Measurements from ENCODE around the gene ACSF2.

DNA sequence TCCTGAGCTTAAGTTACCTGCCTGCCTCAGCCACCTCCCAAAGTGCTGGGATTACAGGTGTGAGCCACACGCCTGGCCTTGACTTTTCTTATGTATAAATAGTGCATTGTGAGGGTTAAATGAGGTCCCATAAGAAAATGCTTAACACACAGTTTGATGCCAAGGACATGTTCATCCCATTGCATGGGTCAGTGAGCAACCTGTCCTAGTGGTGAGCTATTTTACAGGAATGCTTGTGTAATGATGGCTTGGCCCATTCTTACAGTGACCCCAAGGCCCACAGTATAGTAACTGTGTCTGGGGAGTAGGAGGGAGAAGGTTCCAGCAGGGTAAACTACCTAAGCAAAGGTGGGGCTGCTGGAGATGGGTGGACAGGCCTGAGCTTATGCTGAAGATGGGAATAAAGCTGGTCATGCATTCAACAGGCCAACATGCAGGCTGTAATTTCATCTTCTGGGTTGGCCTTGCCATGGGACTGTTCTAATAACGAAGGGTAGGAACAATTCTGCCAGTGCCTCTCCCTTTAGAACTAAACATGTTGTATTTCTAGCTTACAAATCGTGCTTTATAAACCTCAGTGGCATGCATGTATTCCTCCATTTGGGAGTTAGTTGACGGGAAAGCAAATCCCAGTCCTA lies 6.2 kb downstream of the ACSF2 start:
- TF ChIP-seq EZH2 (IDR thresholded peaks at IDR 0.05; ENCODE audit: borderline replicate concordance) (no peak), EZH2phosphoT487 (IDR thresholded peaks at IDR 0.05; ENCODE audit: low read depth, severe bottlenecking, unreplicated experiment) (no peak)
- TF ChIP-seq, protein P1, sequence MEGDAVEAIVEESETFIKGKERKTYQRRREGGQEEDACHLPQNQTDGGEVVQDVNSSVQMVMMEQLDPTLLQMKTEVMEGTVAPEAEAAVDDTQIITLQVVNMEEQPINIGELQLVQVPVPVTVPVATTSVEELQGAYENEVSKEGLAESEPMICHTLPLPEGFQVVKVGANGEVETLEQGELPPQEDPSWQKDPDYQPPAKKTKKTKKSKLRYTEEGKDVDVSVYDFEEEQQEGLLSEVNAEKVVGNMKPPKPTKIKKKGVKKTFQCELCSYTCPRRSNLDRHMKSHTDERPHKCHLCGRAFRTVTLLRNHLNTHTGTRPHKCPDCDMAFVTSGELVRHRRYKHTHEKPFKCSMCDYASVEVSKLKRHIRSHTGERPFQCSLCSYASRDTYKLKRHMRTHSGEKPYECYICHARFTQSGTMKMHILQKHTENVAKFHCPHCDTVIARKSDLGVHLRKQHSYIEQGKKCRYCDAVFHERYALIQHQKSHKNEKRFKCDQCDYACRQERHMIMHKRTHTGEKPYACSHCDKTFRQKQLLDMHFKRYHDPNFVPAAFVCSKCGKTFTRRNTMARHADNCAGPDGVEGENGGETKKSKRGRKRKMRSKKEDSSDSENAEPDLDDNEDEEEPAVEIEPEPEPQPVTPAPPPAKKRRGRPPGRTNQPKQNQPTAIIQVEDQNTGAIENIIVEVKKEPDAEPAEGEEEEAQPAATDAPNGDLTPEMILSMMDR (IDR thresholded peaks at IDR 0.05; ENCODE audit: poor library complexity), result no peak
